ENCODE measurements around the gene RPP25L. TPM values are rescaled to one million over a fixed set of nuclear protein-coding genes. Genes with fewer than 3 reads are reported as not detected.

The RPP25L gene
- total and polyA plus RNA-seq, 2 experiments from 2014 or later, result 16.4 to 25.1 TPM

GRCh38 chr9:34647651-34648050, 35.8 kb upstream of the RPP25L start:
- peaks cover 30% of the 10 kb centered on the region for H3K4me1 ChIP-seq (ENCODE audit: insufficient read depth)
- no peaks in the 10 kb centered on the region; the same call in none of the 2 replicates for H4K20me1 ChIP-seq (replicated peaks; ENCODE audit: insufficient read depth)
- H3K27me3 ChIP-seq (ENCODE audit: insufficient read depth), result no peaks in the 10 kb centered on the region
- ATAC-seq, result no peak
- peaks cover 3% of the 10 kb centered on the region; the same call in 1 of the 2 replicates for H3K36me3 ChIP-seq (ENCODE audit: insufficient read depth)
- DNase-seq (ENCODE audit: low spot score), result no peak
- H3K4me2 ChIP-seq, result peak overlapping the region; percentile 94
- no peaks in the 10 kb centered on the region for H3K9me2 ChIP-seq (ENCODE audit: insufficient read depth)
- H2AFZ ChIP-seq, result no peak overlapping the region
- no peaks in the 10 kb centered on the region; the same call in 2 of the 3 replicates for H3K9me3 Mint-ChIP-seq
- H3F3A ChIP-seq (replicated peaks; ENCODE audit: low read depth), result peaks cover 12% of the 10 kb centered on the region; the same call in 1 of the 2 replicates
- H3K27me3 Mint-ChIP-seq (ENCODE audit: insufficient read depth, low read depth, poor library complexity), result peaks cover 9% of the 10 kb centered on the region
- H3K27ac ChIP-seq (ENCODE audit: low read depth), result no peak overlapping the region
- H3K27ac Mint-ChIP-seq, result no peak overlapping the region; the same call in 1 of the 2 replicates
- peaks cover 26% of the 10 kb centered on the region for H3K36me3 Mint-ChIP-seq (ENCODE audit: low read depth)
- peak overlapping the region; percentile 89 for H3K4me3 Mint-ChIP-seq
- H3K4me1 Mint-ChIP-seq, result peaks cover 46% of the 10 kb centered on the region
- peaks cover 6% of the 10 kb centered on the region for H3K79me2 ChIP-seq (replicated peaks; ENCODE audit: insufficient read depth)
- H3K4me3 ChIP-seq, result peak overlapping the region; percentile 96
- TF ChIP-seq ZNF331 (CRISPR knock-in tag; IDR thresholded peaks at IDR 0.05; ENCODE audit: low read depth), result no peak
- TF ChIP-seq EZH2phosphoT487 (IDR thresholded peaks at IDR 0.05; ENCODE audit: unreplicated experiment), result no peak
- no peak for TF ChIP-seq ZNF114 (CRISPR knock-in tag; IDR thresholded peaks at IDR 0.05)
- TF ChIP-seq NANOG (IDR thresholded peaks at IDR 0.05; ENCODE audit: borderline replicate concordance), result no peak
- TF ChIP-seq, protein P1, sequence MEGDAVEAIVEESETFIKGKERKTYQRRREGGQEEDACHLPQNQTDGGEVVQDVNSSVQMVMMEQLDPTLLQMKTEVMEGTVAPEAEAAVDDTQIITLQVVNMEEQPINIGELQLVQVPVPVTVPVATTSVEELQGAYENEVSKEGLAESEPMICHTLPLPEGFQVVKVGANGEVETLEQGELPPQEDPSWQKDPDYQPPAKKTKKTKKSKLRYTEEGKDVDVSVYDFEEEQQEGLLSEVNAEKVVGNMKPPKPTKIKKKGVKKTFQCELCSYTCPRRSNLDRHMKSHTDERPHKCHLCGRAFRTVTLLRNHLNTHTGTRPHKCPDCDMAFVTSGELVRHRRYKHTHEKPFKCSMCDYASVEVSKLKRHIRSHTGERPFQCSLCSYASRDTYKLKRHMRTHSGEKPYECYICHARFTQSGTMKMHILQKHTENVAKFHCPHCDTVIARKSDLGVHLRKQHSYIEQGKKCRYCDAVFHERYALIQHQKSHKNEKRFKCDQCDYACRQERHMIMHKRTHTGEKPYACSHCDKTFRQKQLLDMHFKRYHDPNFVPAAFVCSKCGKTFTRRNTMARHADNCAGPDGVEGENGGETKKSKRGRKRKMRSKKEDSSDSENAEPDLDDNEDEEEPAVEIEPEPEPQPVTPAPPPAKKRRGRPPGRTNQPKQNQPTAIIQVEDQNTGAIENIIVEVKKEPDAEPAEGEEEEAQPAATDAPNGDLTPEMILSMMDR (conservative IDR thresholded peaks at IDR 0.05; ENCODE audit: low read depth in 2 of 2), result no peak

DNA sequence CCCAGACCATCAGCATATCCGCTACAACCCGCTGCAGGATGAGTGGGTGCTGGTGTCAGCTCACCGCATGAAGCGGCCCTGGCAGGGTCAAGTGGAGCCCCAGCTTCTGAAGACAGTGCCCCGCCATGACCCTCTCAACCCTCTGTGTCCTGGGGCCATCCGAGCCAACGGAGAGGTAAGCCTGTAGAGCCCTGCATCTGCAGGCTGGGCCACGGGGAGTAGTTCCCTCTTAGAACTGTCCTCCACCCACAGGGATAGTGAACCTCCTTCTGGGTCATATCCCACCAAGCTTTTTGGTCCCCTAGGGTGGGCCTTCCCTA, 35.1 kb upstream of the RPP25L start:
- Mint-ChIP-seq H3K4me3 (peak overlapping the region; percentile 89), H3K27me3 (ENCODE audit: insufficient read depth, low read depth, poor library complexity) (peaks cover 8% of the 10 kb centered on the region), H3K36me3 (ENCODE audit: low read depth) (peaks cover 26% of the 10 kb centered on the region), H3K27ac (no peak overlapping the region; the same call in 1 of the 2 replicates), H3K4me1 (peaks cover 40% of the 10 kb centered on the region), H3K9me3 (no peaks in the 10 kb centered on the region; the same call in 2 of the 3 replicates)
- no peak for DNase-seq (ENCODE audit: low spot score)
- Histone ChIP-seq H3K27ac (ENCODE audit: low read depth) (peak overlapping the region; percentile 85), H3F3A (replicated peaks; ENCODE audit: low read depth) (peaks cover 8% of the 10 kb centered on the region; the same call in 1 of the 2 replicates), H3K4me3 (peak overlapping the region; percentile 96), H2AFZ (peak overlapping the region; percentile 99; the same call in 1 of the 2 replicates), H3K4me2 (peak overlapping the region; percentile 94), H3K79me2 (replicated peaks; ENCODE audit: insufficient read depth) (peaks cover 6% of the 10 kb centered on the region), H4K20me1 (replicated peaks; ENCODE audit: insufficient read depth) (no peaks in the 10 kb centered on the region; the same call in 1 of the 2 replicates), H3K4me1 (ENCODE audit: insufficient read depth) (peaks cover 24% of the 10 kb centered on the region), H3K9me2 (ENCODE audit: insufficient read depth) (no peaks in the 10 kb centered on the region), H3K27me3 (ENCODE audit: insufficient read depth) (no peaks in the 10 kb centered on the region), H3K36me3 (ENCODE audit: insufficient read depth) (peaks cover 3% of the 10 kb centered on the region; the same call in 1 of the 2 replicates)
- peak; percentile 4 for ATAC-seq
- TF ChIP-seq EZH2phosphoT487 (IDR thresholded peaks at IDR 0.05; ENCODE audit: unreplicated experiment), result no peak
- TF ChIP-seq STAT1 (IDR thresholded peaks at IDR 0.05; ENCODE audit: unreplicated experiment), result no peak

GRCh38 chr9:34646211-34647083, 34.5 kb upstream of the RPP25L start, which contains the start of gene GALT:
TSS of gene GALT (plus strand) at chr9:34646675. CDS start at chr9:34646705, 30 bp downstream.
- no peaks in the 10 kb centered on the region for H3K9me2 ChIP-seq (ENCODE audit: insufficient read depth)
- H3K4me2 ChIP-seq, result peak within 1 kb of the TSS; percentile 94
- DNase-seq (ENCODE audit: low spot score), result peak; percentile 96
- peaks cover 6% of the 10 kb centered on the region for H3K79me2 ChIP-seq (replicated peaks; ENCODE audit: insufficient read depth)
- Mint-ChIP-seq H3K27ac (peak within 1 kb of the TSS; percentile 82), H3K9me3 (no peaks in the 10 kb centered on the region; the same call in 2 of the 3 replicates), H3K4me1 (peaks cover 36% of the 10 kb centered on the region), H3K4me3 (peak within 1 kb of the TSS; percentile 89), H3K27me3 (ENCODE audit: insufficient read depth, low read depth, poor library complexity) (peaks cover 8% of the 10 kb centered on the region), H3K36me3 (ENCODE audit: low read depth) (peaks cover 26% of the 10 kb centered on the region)
- H3K27ac ChIP-seq (ENCODE audit: low read depth), result peak within 1 kb of the TSS; percentile 85
- H3K4me1 ChIP-seq (ENCODE audit: insufficient read depth), result peaks cover 24% of the 10 kb centered on the region
- TF ChIP-seq, protein P1 (conservative IDR thresholded peaks at IDR 0.05; ENCODE audit: low read depth in 2 of 2), result peak; percentile 42 to 67
- peak; percentile 37; the same call in 1 of the 2 replicates for TF ChIP-seq CREB1 (CRISPR knock-in tag; IDR thresholded peaks at IDR 0.05; ENCODE audit: low read depth)
- peak; percentile 88 for TF ChIP-seq POLR2AphosphoS5 (IDR thresholded peaks at IDR 0.05; ENCODE audit: low read depth)
- TF ChIP-seq STAT1 (IDR thresholded peaks at IDR 0.05; ENCODE audit: unreplicated experiment), result no peak
- TF ChIP-seq, protein P2, sequence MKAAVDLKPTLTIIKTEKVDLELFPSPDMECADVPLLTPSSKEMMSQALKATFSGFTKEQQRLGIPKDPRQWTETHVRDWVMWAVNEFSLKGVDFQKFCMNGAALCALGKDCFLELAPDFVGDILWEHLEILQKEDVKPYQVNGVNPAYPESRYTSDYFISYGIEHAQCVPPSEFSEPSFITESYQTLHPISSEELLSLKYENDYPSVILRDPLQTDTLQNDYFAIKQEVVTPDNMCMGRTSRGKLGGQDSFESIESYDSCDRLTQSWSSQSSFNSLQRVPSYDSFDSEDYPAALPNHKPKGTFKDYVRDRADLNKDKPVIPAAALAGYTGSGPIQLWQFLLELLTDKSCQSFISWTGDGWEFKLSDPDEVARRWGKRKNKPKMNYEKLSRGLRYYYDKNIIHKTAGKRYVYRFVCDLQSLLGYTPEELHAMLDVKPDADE (IDR thresholded peaks at IDR 0.05), result 0 out of 2 replicates have a peak, but pooled peaks have one; percentile 26
- H3K27me3 ChIP-seq (ENCODE audit: insufficient read depth), result no peaks in the 10 kb centered on the region
- peak; percentile 86 for ATAC-seq
- peak within 1 kb of the TSS; percentile 99 for H2AFZ ChIP-seq
- H3F3A ChIP-seq (replicated peaks; ENCODE audit: low read depth), result peaks cover 8% of the 10 kb centered on the region; the same call in 1 of the 2 replicates
- H4K20me1 ChIP-seq (replicated peaks; ENCODE audit: insufficient read depth), result no peaks in the 10 kb centered on the region; the same call in 1 of the 2 replicates
- H3K4me3 ChIP-seq, result peak within 1 kb of the TSS; percentile 96
- H3K36me3 ChIP-seq (ENCODE audit: insufficient read depth), result peaks cover 3% of the 10 kb centered on the region; the same call in 1 of the 2 replicates
